Activated CD4-positive, CD25-positive, alpha-beta regulatory T cell treated with anti-CD3 and anti-CD28 coated beads, Interleukin-2, amount 50 U/mL, for 72 hours (primary cell): Measurements from ENCODE around the gene TBATA.
A peak's percentile ranks its signal among the peaks of the same experiment; 100 is the strongest.

Source experiments
- DNase-seq: peaks from one replicate; pipeline ENCODE4 v3.0.0; 2021

TBATA gene

GRCh38 chr10:70785190-70785589 is at the start of gene TBATA:
Gene TBATA (minus strand): TSS chr10:70785377. CDS start chr10:70783379, 1,998 bp downstream.
- DNase-seq = no peak

GRCh38 chr10:70834441-70835151 is 49.4 kb upstream of the TBATA start:
- DNase-seq = no peak

- DNase-seq = no peak
Observed at GRCh38 chr10:70834021-70834420, 48.8 kb upstream of the TBATA start.

GRCh38 chr10:70833601-70834000 is 48.4 kb upstream of the TBATA start:
- DNase-seq = no peak

- DNase-seq = no peak
Observed at GRCh38 chr10:70832852-70833528, 47.8 kb upstream of the TBATA start.

GRCh38 chr10:70832221-70832620 is 47.0 kb upstream of the TBATA start:
- no peak for DNase-seq

- DNase-seq = no peak
Observed at GRCh38 chr10:70830164-70830563, 45.0 kb upstream of the TBATA start.

GRCh38 chr10:70829543-70829942 is 44.4 kb upstream of the TBATA start:
- no peak for DNase-seq

- DNase-seq = no peak
Observed at GRCh38 chr10:70828923-70829322, 43.7 kb upstream of the TBATA start.

- DNase-seq = no peak
Observed at GRCh38 chr10:70827086-70827757, 42.0 kb upstream of the TBATA start.

- DNase-seq = no peak
Observed at GRCh38 chr10:70822076-70822820, 37.1 kb upstream of the TBATA start.

- no peak for DNase-seq
Observed at GRCh38 chr10:70820976-70821750, 36.0 kb upstream of the TBATA start.

GRCh38 chr10:70816220-70816894 is 31.2 kb upstream of the TBATA start:
- DNase-seq = peak; percentile 48

GRCh38 chr10:70815504-70816219 is 30.5 kb upstream of the TBATA start, which contains the start of gene SGPL1:
Gene SGPL1 (plus strand): TSS chr10:70815948. CDS start chr10:70816854, 906 bp downstream.
- DNase-seq = peak; percentile 93

GRCh38 chr10:70814126-70814525 is 28.9 kb upstream of the TBATA start:
- no peak for DNase-seq

- no peak for DNase-seq
Observed at GRCh38 chr10:70812814-70813213, 27.6 kb upstream of the TBATA start.

- DNase-seq = no peak
Observed at GRCh38 chr10:70811881-70812280, 26.7 kb upstream of the TBATA start.

- no peak for DNase-seq
Observed at GRCh38 chr10:70810967-70811366, 25.8 kb upstream of the TBATA start.

- no peak for DNase-seq
Observed at GRCh38 chr10:70809726-70810125, 24.5 kb upstream of the TBATA start.

- DNase-seq = no peak
Observed at GRCh38 chr10:70809011-70809611, 23.9 kb upstream of the TBATA start.

- DNase-seq = no peak
Observed at GRCh38 chr10:70807556-70807955, 22.4 kb upstream of the TBATA start.
